Measurements from ENCODE around the gene PJVK.
A peak's percentile ranks its signal among the peaks of the same experiment; 100 is the strongest.
"Not testable (repeated sequence)": the region's sequence is repeated elsewhere in the genome, so short reads cannot be mapped to it uniquely, and the experiment has no call there.

PJVK gene

GRCh38 chr2:178414266-178415247, 36.6 kb upstream of the PJVK start:
- Histone ChIP-seq H3K36me3 (peaks cover 13% of the 10 kb centered on the region), H3K9me3 (no peaks in the 10 kb centered on the region), H3K4me1 (peaks cover 66% of the 10 kb centered on the region), H3K4me2 (peak overlapping the region; percentile 77), H3K9ac (peak overlapping the region; percentile 97), H3K27ac (peak overlapping the region; percentile 99), H3K4me3 (peak overlapping the region; percentile 72), H4K20me1 (no peaks in the 10 kb centered on the region), H3K27me3 (no peaks in the 10 kb centered on the region)
- TF ChIP-seq Cebpa-rat (IDR thresholded peaks at IDR 0.05): peak; percentile 92

- TF ChIP-seq Cebpa-rat (IDR thresholded peaks at IDR 0.05): no peak
- peak overlapping the region; percentile 72; the same call in 1 of the 2 replicates for H3K4me3 ChIP-seq
- H3K27ac ChIP-seq: peak overlapping the region; percentile 99; the same call in 1 of the 2 replicates
- no peaks in the 10 kb centered on the region for H3K27me3 ChIP-seq
- H3K4me2 ChIP-seq: peak overlapping the region; percentile 77
- no peaks in the 10 kb centered on the region; the same call in 1 of the 2 replicates for H4K20me1 ChIP-seq
- peaks cover 71% of the 10 kb centered on the region for H3K4me1 ChIP-seq
- H3K36me3 ChIP-seq: peaks cover 23% of the 10 kb centered on the region
- peak overlapping the region; percentile 72; the same call in 1 of the 2 replicates for H3K9ac ChIP-seq
- no peaks in the 10 kb centered on the region for H3K9me3 ChIP-seq
Measured at GRCh38 chr2:178415979-178416378, 35.2 kb upstream of the PJVK start.

GRCh38 chr2:178417916-178418315, 33.3 kb upstream of the PJVK start:
- Histone ChIP-seq H4K20me1 (no peaks in the 10 kb centered on the region; the same call in 1 of the 2 replicates), H3K27me3 (no peaks in the 10 kb centered on the region), H3K27ac (peak overlapping the region; percentile 28; the same call in 1 of the 2 replicates), H3K4me1 (peaks cover 58% of the 10 kb centered on the region), H3K9me3 (peaks cover 15% of the 10 kb centered on the region), H3K4me3 (no peak overlapping the region), H3K36me3 (peaks cover 43% of the 10 kb centered on the region), H3K4me2 (peak overlapping the region; percentile 27; the same call in 1 of the 2 replicates), H3K9ac (peak overlapping the region; percentile 21; the same call in 1 of the 2 replicates)
- no peak for TF ChIP-seq Cebpa-rat (IDR thresholded peaks at IDR 0.05)

GRCh38 chr2:178418426-178418825, 32.8 kb upstream of the PJVK start:
- Histone ChIP-seq H3K27ac (peak overlapping the region; percentile 28; the same call in 1 of the 2 replicates), H3K27me3 (no peaks in the 10 kb centered on the region), H3K4me3 (no peak overlapping the region), H3K4me1 (peaks cover 55% of the 10 kb centered on the region), H4K20me1 (no peaks in the 10 kb centered on the region; the same call in 1 of the 2 replicates), H3K9me3 (peaks cover 20% of the 10 kb centered on the region), H3K36me3 (peaks cover 48% of the 10 kb centered on the region), H3K4me2 (peak overlapping the region; percentile 27; the same call in 1 of the 2 replicates), H3K9ac (peak overlapping the region; percentile 21; the same call in 1 of the 2 replicates)
- no peak for TF ChIP-seq Cebpa-rat (IDR thresholded peaks at IDR 0.05)

- H3K4me2 ChIP-seq: no peak overlapping the region
Measured at GRCh38 chr2:178419123-178419522, 32.1 kb upstream of the PJVK start.

GRCh38 chr2:178420463-178420999, 30.6 kb upstream of the PJVK start:
- TF ChIP-seq Cebpa-rat (IDR thresholded peaks at IDR 0.05): no peak
- Histone ChIP-seq H3K27ac (no peak overlapping the region), H3K9me3 (peaks cover 33% of the 10 kb centered on the region), H3K4me2 (no peak overlapping the region), H3K4me3 (no peak overlapping the region), H3K9ac (no peak overlapping the region), H3K36me3 (peaks cover 67% of the 10 kb centered on the region), H3K4me1 (peaks cover 48% of the 10 kb centered on the region), H4K20me1 (no peaks in the 10 kb centered on the region; the same call in 1 of the 2 replicates), H3K27me3 (no peaks in the 10 kb centered on the region)

More at GRCh38 chr2:178419123-178419522, 32.1 kb upstream of the PJVK start:
- H3K36me3 ChIP-seq: peaks cover 55% of the 10 kb centered on the region
- H3K9ac ChIP-seq: no peak overlapping the region
- H3K4me3 ChIP-seq: no peak overlapping the region
- no peak overlapping the region for H3K27ac ChIP-seq
- no peaks in the 10 kb centered on the region for H3K27me3 ChIP-seq
- no peaks in the 10 kb centered on the region; the same call in 1 of the 2 replicates for H4K20me1 ChIP-seq
- no peak for TF ChIP-seq Cebpa-rat (IDR thresholded peaks at IDR 0.05)
- H3K9me3 ChIP-seq: peaks cover 27% of the 10 kb centered on the region
- peaks cover 55% of the 10 kb centered on the region for H3K4me1 ChIP-seq

GRCh38 chr2:178422097-178422496, 29.1 kb upstream of the PJVK start:
- Histone ChIP-seq H4K20me1 (peaks cover 9% of the 10 kb centered on the region; the same call in 1 of the 2 replicates), H3K4me3 (no peak overlapping the region), H3K4me1 (peaks cover 32% of the 10 kb centered on the region), H3K36me3 (peaks cover 83% of the 10 kb centered on the region), H3K9ac (no peak overlapping the region), H3K27ac (no peak overlapping the region), H3K9me3 (peaks cover 36% of the 10 kb centered on the region), H3K27me3 (no peaks in the 10 kb centered on the region), H3K4me2 (no peak overlapping the region)
- no peak for TF ChIP-seq Cebpa-rat (IDR thresholded peaks at IDR 0.05)

GRCh38 chr2:178423746-178424145, 27.4 kb upstream of the PJVK start:
- Histone ChIP-seq H4K20me1 (peaks cover 11% of the 10 kb centered on the region; the same call in 1 of the 2 replicates), H3K4me1 (peaks cover 16% of the 10 kb centered on the region; the same call in 1 of the 2 replicates), H3K36me3 (peaks cover 87% of the 10 kb centered on the region), H3K9me3 (peaks cover 36% of the 10 kb centered on the region)
- H3K9ac ChIP-seq, H3K27me3 ChIP-seq, H3K4me2 ChIP-seq, H3K27ac ChIP-seq, H3K4me3 ChIP-seq: not testable (repeated sequence)

- Histone ChIP-seq H3K27me3 (no peaks in the 10 kb centered on the region), H3K36me3 (peaks cover 98% of the 10 kb centered on the region), H3K9me3 (peaks cover 36% of the 10 kb centered on the region), H3K4me3 (no peak overlapping the region), H4K20me1 (peaks cover 27% of the 10 kb centered on the region), H3K4me2 (no peak overlapping the region), H3K4me1 (peaks cover 4% of the 10 kb centered on the region; the same call in 1 of the 2 replicates), H3K27ac (no peak overlapping the region), H3K9ac (no peak overlapping the region)
- no peak for TF ChIP-seq Cebpa-rat (IDR thresholded peaks at IDR 0.05)
Measured at GRCh38 chr2:178425255-178425827, 25.8 kb upstream of the PJVK start.
